NT2/D1 (cell line): ENCODE results near the gene SDK2.

Experiments used
- SUZ12 ChIP-seq: IDR thresholded peaks from 2 replicates; pipeline ENCODE4 v1.6.1; 2011; ENCODE audit not compliant: insufficient read length, insufficient read depth; ENCODE audit errors: extremely low read depth
- YY1 ChIP-seq: IDR thresholded peaks from 2 replicates; pipeline ENCODE4 v1.6.1; 2011; ENCODE audit not compliant: insufficient read length, insufficient read depth

- TF ChIP-seq SUZ12, result no peak
- TF ChIP-seq YY1, result no peak
Measured at GRCh38 chr17:73691321-73691766, 47.1 kb upstream of the SDK2 start.
